Omental fat pad (tissue), 4 donors: ENCODE data around the gene CCL17. TPM values are rescaled to one million over a fixed set of nuclear protein-coding genes. Genes with fewer than 3 reads are reported as not detected.
"Not testable (repeated sequence)": the region's sequence is repeated elsewhere in the genome, so short reads cannot be mapped to it uniquely, and the experiment has no call there.

Source experiments
- ATAC-seq: fragments of 150-250 bp; one replicate; pipeline ENCODE4 v1.9.1; 2016; ENCODE audit warnings: mild to moderate bottlenecking, moderate library complexity; ENCODE audit not compliant: low FRiP score
- DNase-seq: peaks from one replicate; pipeline ENCODE4 v3.0.0-alpha.2; 2019; ENCODE audit warnings: low spot score
- total RNA-seq, 4 donors: library from RNA; depleted of rRNA; stranded (reverse); fragments of >200 nt; gene quantifications; one replicate each; pipeline ENCODE4 v1.1.0, GENCODE V29; 2016
- TF ChIP-seq, protein P1 (sequence below), 3 donors: fragments of 450-650 bp; IDR thresholded peaks; one replicate each; pipeline ENCODE4 v1.5.1; 2016 to 2017; ENCODE audit warnings: antibody characterized with exemption in 3 of 3, mild to moderate bottlenecking in 3 of 3, moderate library complexity in 2 of 3

CCL17 gene
- total RNA-seq, 4 donors from 2014 or later = not detected

DNA sequence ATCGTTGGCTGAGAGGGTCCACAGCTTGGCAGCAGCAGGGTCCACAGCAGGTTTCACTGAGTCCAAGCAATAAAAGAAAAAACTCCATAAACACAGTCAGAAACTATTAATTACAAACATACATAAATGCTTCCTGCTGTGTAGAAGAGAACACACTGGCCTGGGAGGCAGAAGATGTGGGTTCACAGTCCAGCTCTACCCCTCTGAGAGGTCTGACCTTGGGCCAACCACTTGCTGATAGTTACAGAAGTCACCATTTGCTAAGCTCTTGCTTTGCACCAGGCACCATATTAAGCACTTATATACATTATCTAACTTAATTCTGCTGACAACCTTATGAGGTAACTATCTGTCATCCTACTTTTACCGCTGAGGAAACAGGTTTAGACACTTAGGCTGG is 27.9 kb downstream of the CCL17 start:
- DNase-seq (no peak), ATAC-seq (no peak)

DNA sequence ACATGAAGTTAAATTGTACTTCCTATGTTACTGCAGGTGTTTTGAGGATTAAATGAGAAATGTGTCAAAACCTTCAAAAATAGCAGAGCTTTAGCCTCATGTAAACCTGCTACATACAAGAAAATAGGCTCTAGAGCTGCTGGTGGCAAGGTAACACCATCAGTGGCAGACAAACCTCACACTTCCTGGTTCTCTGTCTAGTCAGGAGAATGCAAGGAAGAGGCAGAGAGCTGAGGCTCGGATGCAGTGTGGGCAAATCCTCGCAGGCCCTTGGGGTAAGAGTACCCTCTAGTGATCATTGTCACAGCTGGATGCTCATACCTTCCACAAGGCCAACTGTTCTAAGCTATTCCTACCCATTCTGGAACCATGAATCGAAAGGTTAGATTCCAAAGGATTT is 28.4 kb downstream of the CCL17 start:
- ATAC-seq (no peak), DNase-seq (no peak)
- TF ChIP-seq, protein P1, sequence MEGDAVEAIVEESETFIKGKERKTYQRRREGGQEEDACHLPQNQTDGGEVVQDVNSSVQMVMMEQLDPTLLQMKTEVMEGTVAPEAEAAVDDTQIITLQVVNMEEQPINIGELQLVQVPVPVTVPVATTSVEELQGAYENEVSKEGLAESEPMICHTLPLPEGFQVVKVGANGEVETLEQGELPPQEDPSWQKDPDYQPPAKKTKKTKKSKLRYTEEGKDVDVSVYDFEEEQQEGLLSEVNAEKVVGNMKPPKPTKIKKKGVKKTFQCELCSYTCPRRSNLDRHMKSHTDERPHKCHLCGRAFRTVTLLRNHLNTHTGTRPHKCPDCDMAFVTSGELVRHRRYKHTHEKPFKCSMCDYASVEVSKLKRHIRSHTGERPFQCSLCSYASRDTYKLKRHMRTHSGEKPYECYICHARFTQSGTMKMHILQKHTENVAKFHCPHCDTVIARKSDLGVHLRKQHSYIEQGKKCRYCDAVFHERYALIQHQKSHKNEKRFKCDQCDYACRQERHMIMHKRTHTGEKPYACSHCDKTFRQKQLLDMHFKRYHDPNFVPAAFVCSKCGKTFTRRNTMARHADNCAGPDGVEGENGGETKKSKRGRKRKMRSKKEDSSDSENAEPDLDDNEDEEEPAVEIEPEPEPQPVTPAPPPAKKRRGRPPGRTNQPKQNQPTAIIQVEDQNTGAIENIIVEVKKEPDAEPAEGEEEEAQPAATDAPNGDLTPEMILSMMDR (IDR thresholded peaks at IDR 0.05) = no peak

More for the DNA sequence above, 27.9 kb downstream of the CCL17 start:
- TF ChIP-seq, protein P1 (IDR thresholded peaks at IDR 0.05) = no peak

DNA sequence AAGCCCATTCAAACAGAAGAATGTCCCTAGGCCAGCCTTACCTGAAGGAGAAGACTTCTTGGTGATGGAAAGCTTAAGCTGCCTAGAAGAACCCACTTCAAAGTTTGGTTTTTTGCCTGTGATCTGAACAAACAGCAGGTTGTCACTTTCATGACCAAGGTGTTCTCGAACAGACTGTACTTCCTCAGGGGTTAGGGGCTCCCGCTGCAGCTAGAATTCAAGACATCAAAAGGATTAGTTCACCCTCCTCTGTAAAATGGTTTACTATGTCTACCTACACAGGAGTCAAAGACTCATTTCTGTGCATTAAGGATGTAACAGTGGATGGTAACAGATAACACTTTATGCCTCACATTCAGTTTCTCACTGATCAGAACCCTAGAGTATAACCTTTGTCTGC is 29.4 kb downstream of the CCL17 start:
- DNase-seq = no peak
- TF ChIP-seq, protein P1 (IDR thresholded peaks at IDR 0.05) = no peak
- no peak for ATAC-seq

DNA sequence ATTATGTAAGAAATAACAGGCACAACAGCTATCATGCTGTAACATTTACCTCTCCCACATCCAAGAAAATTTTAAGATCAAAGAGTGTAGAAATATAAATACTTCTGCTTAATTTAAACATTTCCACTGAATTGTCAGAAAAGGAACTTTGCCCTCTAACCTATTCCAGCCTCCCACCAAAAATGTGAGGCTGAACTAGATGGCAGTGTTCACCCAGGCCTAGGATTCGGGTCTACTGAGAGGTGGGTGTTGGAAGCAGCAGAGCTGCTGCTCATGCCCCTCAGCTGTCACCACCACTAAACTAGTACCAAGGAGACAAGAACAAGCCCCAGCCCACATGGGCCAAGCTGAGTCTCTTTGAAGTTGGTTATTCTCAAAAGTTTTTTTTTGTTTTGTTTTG is 31.3 kb downstream of the CCL17 start:
- no peak for ATAC-seq
- no peak for DNase-seq
- TF ChIP-seq, protein P1 (IDR thresholded peaks at IDR 0.05) = no peak

DNA sequence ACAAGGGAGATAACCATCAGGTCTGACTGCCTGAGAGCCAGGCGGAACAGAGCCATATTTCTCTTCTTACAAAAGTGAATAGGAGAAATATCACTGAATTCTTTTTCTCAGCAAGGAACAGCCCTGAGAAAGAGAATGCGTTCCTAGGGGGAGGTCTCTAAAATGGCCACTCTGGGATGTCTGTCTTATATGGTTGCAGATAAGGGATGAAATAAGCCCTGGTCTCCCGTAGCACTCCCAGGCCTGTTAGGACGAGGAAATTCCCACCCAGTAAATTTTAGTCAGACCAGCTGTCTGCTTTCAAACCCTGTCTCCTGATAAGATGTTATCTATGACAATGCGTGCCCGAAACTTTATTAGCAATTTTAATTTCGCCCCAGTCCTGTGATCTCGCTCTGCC is 35.4 kb downstream of the CCL17 start:
- DNase-seq, ATAC-seq: not testable (repeated sequence)

DNA sequence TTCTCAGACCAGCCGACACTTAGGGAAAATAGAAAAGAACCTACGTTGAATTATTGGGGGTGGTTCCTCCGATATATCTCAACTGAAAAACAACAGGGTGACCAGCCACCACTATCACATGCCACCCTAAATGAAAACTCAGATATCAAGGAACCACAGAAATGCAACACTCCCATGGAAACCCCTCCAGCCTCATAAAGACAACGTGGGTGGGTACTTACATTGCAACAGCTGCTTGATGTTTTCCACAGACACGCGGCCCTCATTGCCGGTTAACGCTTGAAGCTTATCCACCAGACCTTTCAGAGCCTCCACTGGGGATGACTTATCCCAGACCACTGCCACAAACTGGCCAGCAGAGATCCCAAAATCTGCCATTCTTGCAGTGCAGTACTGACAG is 36.0 kb downstream of the CCL17 start:
- ATAC-seq, DNase-seq: not testable (repeated sequence)

DNA sequence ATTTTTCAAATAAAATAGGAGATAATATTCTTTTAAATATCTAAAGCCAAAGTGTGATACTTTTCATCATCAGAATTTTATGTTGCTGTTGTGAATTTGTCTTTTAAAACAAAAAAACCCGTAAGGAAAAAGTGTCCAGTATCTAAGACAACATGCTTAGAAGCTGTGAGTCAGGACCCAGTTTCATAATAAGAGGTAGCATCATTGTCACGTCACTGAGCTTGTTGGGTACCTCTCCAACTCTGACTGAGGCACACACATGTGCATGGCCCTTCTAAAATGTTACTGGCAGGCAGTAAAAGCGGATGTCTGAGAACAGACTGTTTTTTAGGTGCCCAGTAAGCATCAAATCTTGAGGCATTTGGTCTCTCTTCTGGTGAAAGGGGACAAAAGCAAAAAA is 40.1 kb downstream of the CCL17 start:
- TF ChIP-seq, protein P1 (IDR thresholded peaks at IDR 0.05) = no peak
- DNase-seq = no peak
- ATAC-seq = no peak

DNA sequence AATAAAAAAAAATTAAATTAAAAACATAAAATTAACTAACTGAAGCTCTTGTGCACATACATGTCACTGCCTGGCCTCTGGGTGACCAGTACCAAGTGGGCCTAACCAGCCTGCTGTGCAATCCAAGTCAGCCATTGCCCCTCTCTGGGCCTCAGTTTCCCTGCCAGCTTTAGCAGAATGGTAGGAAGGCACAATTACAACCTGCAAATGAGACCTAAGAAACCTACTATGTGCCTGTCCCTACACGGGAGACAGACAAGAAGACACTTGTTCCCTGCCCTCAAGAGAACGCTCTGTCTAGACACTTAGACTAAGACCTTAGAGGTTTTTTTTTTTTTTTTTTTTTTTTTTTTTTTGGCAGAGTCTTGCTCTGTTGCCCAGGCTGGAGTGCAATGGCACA is 40.9 kb downstream of the CCL17 start:
- DNase-seq = no peak
- TF ChIP-seq, protein P1 (IDR thresholded peaks at IDR 0.05) = no peak
- ATAC-seq = no peak
